ENCODE results near the gene CHST13.

Gene CHST13

GRCh38 chr3:126540342-126540849 is 16.4 kb downstream of the CHST13 start:
- no peak for TF ChIP-seq CTCF (IDR thresholded peaks at IDR 0.05; ENCODE audit: borderline replicate concordance, insufficient read depth, low read depth, low read length)
- H3K4me3 ChIP-seq (ENCODE audit: low read depth, low read length), result no peak overlapping the region

- no peak for TF ChIP-seq CTCF (IDR thresholded peaks at IDR 0.05; ENCODE audit: borderline replicate concordance, insufficient read depth, low read depth, low read length)
- no peak overlapping the region for H3K4me3 ChIP-seq (ENCODE audit: low read depth, low read length)
Observed at GRCh38 chr3:126540951-126541627, 17.1 kb downstream of the CHST13 start.

GRCh38 chr3:126541628-126542339 is 17.8 kb downstream of the CHST13 start:
- TF ChIP-seq CTCF (IDR thresholded peaks at IDR 0.05; ENCODE audit: borderline replicate concordance, insufficient read depth, low read depth, low read length), result no peak
- no peak overlapping the region for H3K4me3 ChIP-seq (ENCODE audit: low read depth, low read length)

GRCh38 chr3:126542340-126543241 is 18.6 kb downstream of the CHST13 start:
- TF ChIP-seq CTCF (IDR thresholded peaks at IDR 0.05; ENCODE audit: borderline replicate concordance, insufficient read depth, low read depth, low read length), result no peak
- H3K4me3 ChIP-seq (ENCODE audit: low read depth, low read length), result no peak overlapping the region

- no peak overlapping the region for H3K4me3 ChIP-seq (ENCODE audit: low read depth, low read length)
- no peak for TF ChIP-seq CTCF (IDR thresholded peaks at IDR 0.05; ENCODE audit: borderline replicate concordance, insufficient read depth, low read depth, low read length)
Observed at GRCh38 chr3:126543457-126544061, 19.6 kb downstream of the CHST13 start.

GRCh38 chr3:126544596-126545281 is 20.8 kb downstream of the CHST13 start:
- no peak for TF ChIP-seq CTCF (IDR thresholded peaks at IDR 0.05; ENCODE audit: borderline replicate concordance, insufficient read depth, low read depth, low read length)
- no peak overlapping the region for H3K4me3 ChIP-seq (ENCODE audit: low read depth, low read length)
